GM12874 (cell line): Measurements from ENCODE around the gene A1CF.

Source experiments
- CTCF ChIP-seq: IDR thresholded peaks from 2 replicates; pipeline ENCODE4 v1.5.1; 2011; ENCODE audit warnings: low read depth, mild to moderate bottlenecking, control low read depth, low read length, moderate library complexity; ENCODE audit not compliant: insufficient read depth

A1CF gene

GRCh38 chr10:50798297-50798696 is 87.1 kb downstream of the A1CF start:
- no peak for TF ChIP-seq CTCF

- no peak for TF ChIP-seq CTCF
Measured at GRCh38 chr10:50796693-50797092, 88.7 kb downstream of the A1CF start.

GRCh38 chr10:50794490-50794889 is 90.9 kb downstream of the A1CF start:
- no peak for TF ChIP-seq CTCF

GRCh38 chr10:50788951-50789945 is 96.2 kb downstream of the A1CF start:
- TF ChIP-seq CTCF, result 0 out of 2 replicates have a peak, but pooled peaks have one; percentile 10
